GM23248 (cell line): ENCODE results near the gene OPCML.

Experiments
- EZH2 ChIP-seq: fragments of 200-600 bp; sonication (generic); IDR thresholded peaks from 2 replicates; pipeline ENCODE4 v1.6.1; 2018; ENCODE audit warnings: antibody characterized with exemption, mild to moderate bottlenecking; ENCODE audit not compliant: insufficient read depth, poor library complexity, severe bottlenecking
- EZH2phosphoT487 ChIP-seq: fragments of 200-600 bp; sonication (generic); IDR thresholded peaks from 2 replicates; pipeline ENCODE4 v1.6.1; 2018; ENCODE audit warnings: antibody characterized with exemption, moderate library complexity, mild to moderate bottlenecking, low read depth; ENCODE audit not compliant: insufficient read depth

GRCh38 chr11:132771746-132772145, 760.6 kb downstream of the OPCML start:
- TF ChIP-seq EZH2phosphoT487 (no peak), EZH2 (no peak)
